Measurements from ENCODE around the gene NCOA1. TPM values are rescaled to one million over a fixed set of nuclear protein-coding genes. Genes with fewer than 3 reads are reported as not detected.

Gene NCOA1
- polyA plus RNA-seq, 1 donor (not counting 4 experiments of a cell fraction or from before 2014, with no cell fraction given): 5.0 TPM

DNA sequence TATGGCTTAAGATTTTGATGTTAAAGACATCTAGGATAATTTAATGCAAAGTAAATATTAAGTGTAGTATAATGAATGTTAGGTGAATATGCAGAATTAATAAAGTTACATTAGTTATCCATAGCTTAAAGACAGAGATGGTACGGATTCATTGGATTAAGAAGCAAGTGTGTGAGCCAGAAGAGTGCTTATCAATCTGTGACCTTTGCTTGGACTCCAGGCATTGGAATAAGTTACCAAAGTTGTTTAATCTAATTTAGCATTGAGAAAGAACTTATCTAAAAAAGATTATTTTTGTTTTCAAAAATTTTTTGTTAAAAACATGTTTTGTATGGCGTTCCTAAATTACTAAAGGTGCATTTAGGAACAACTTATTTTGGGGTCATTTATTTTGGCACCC is 23.8 kb downstream of the NCOA1 start:
- no peak for DNase-seq (ENCODE audit: low read depth, low spot score)
- no peaks in the 10 kb centered on the region for H3K79me2 ChIP-seq (ENCODE audit: control insufficient read depth, insufficient read depth, low read length)
- no peak overlapping the region for H3K9ac ChIP-seq (ENCODE audit: control insufficient read depth, extremely low read depth, insufficient read depth, low read length)
- dilution Hi-C loops (cut with MboI; ENCODE audit: extremely low pct_ligation_motif_present, low sequenced_read_pairs): no loop called here
- H3K4me3 ChIP-seq (ENCODE audit: control insufficient read depth in 2 of 3, extremely low read depth in 1 of 3, insufficient read depth in 2 of 3, low read depth in 1 of 3, low read length in 3 of 3): no peak overlapping the region
- no peaks in the 10 kb centered on the region for H3K36me3 ChIP-seq (ENCODE audit: control insufficient read depth in 2 of 2, extremely low read depth in 1 of 2, insufficient read depth in 2 of 2, low read length in 2 of 2)
- no peak overlapping the region for H3K4me2 ChIP-seq (ENCODE audit: control insufficient read depth, extremely low read depth, insufficient read depth, low read depth, low read length)
- H3K27me3 ChIP-seq (ENCODE audit: control insufficient read depth, extremely low read depth, insufficient read depth, low read length): no peaks in the 10 kb centered on the region
- H3K4me1 ChIP-seq (ENCODE audit: control insufficient read depth, extremely low read depth, insufficient read depth, low read length): peaks cover 4% of the 10 kb centered on the region
- no peaks in the 10 kb centered on the region for H3K9me1 ChIP-seq (ENCODE audit: control insufficient read depth, extremely low read depth, insufficient read depth, low read length)
- TF ChIP-seq CTCF (optimal IDR thresholded peaks at IDR 0.05 in 1 of 3, IDR thresholded peaks at IDR 0.05 in 1 of 3, conservative IDR thresholded peaks at IDR 0.05 in 1 of 3; ENCODE audit: extremely low read depth in 1 of 3, insufficient read depth in 2 of 3, low read length in 3 of 3) (no peak), EZH2 (IDR thresholded peaks at IDR 0.05; ENCODE audit: low read length) (no peak)
- no peaks in the 10 kb centered on the region for H4K20me1 ChIP-seq (ENCODE audit: control insufficient read depth, extremely low read depth, insufficient read depth, low read length)
- no peak overlapping the region for H2AFZ ChIP-seq (ENCODE audit: control insufficient read depth, low read length)
- no peak overlapping the region for H3K27ac ChIP-seq (ENCODE audit: control insufficient read depth, insufficient read depth, low read length)
- FAIRE-seq: no peak
- H3K9me3 ChIP-seq (ENCODE audit: control insufficient read depth, low read depth, low read length): no peaks in the 10 kb centered on the region

- Histone ChIP-seq H3K9me3 (ENCODE audit: control insufficient read depth, low read depth, low read length) (no peaks in the 10 kb centered on the region), H3K27ac (ENCODE audit: control insufficient read depth, insufficient read depth, low read length) (no peak overlapping the region), H3K27me3 (ENCODE audit: control insufficient read depth, extremely low read depth, insufficient read depth, low read length) (no peaks in the 10 kb centered on the region), H3K4me1 (ENCODE audit: control insufficient read depth, extremely low read depth, insufficient read depth, low read length) (peaks cover 4% of the 10 kb centered on the region), H4K20me1 (ENCODE audit: control insufficient read depth, extremely low read depth, insufficient read depth, low read length) (no peaks in the 10 kb centered on the region), H3K4me3 (ENCODE audit: control insufficient read depth in 2 of 3, extremely low read depth in 1 of 3, insufficient read depth in 2 of 3, low read depth in 1 of 3, low read length in 3 of 3) (no peak overlapping the region), H3K4me2 (ENCODE audit: control insufficient read depth, extremely low read depth, insufficient read depth, low read depth, low read length) (no peak overlapping the region), H3K36me3 (ENCODE audit: control insufficient read depth in 2 of 2, extremely low read depth in 1 of 2, insufficient read depth in 2 of 2, low read length in 2 of 2) (no peaks in the 10 kb centered on the region), H3K9me1 (ENCODE audit: control insufficient read depth, extremely low read depth, insufficient read depth, low read length) (no peaks in the 10 kb centered on the region), H3K79me2 (ENCODE audit: control insufficient read depth, insufficient read depth, low read length) (no peaks in the 10 kb centered on the region), H3K9ac (ENCODE audit: control insufficient read depth, extremely low read depth, insufficient read depth, low read length) (no peak overlapping the region), H2AFZ (ENCODE audit: control insufficient read depth, low read length) (no peak overlapping the region)
- FAIRE-seq: no peak
- DNase-seq (ENCODE audit: low read depth, low spot score): no peak
- TF ChIP-seq CTCF (optimal IDR thresholded peaks at IDR 0.05 in 1 of 3, IDR thresholded peaks at IDR 0.05 in 1 of 3, conservative IDR thresholded peaks at IDR 0.05 in 1 of 3; ENCODE audit: extremely low read depth in 1 of 3, insufficient read depth in 2 of 3, low read length in 3 of 3) (no peak), EZH2 (IDR thresholded peaks at IDR 0.05; ENCODE audit: low read length) (no peak)
- dilution Hi-C loops (cut with MboI; ENCODE audit: extremely low pct_ligation_motif_present, low sequenced_read_pairs): no loop called here
Observed at GRCh38 chr2:24515335-24515734, 24.3 kb downstream of the NCOA1 start.

Measured in keratinocyte (primary cell).